Prostate gland (tissue), 2 donors: ENCODE data around the gene C5orf63.

Source experiments
- POLR2AphosphoS5 ChIP-seq: sonication (generic); formaldehyde crosslinking; IDR thresholded peaks from one replicate; pipeline ENCODE4 v1.6.1; 2017; ENCODE audit warnings: antibody characterized with exemption
- TF ChIP-seq, protein P1 (sequence below), 4 experiments: fragments of 200-600 bp in 2 of 4; fragments of 450-650 bp in 2 of 4; sonication (generic) in 2 of 4; IDR thresholded peaks; 1 replicate in 3 of 4; 2 replicates in 1 of 4; pipeline ENCODE4 v1.5.1; 2016 to 2019; ENCODE audit warnings: antibody characterized with exemption in 4 of 4, mild to moderate bottlenecking in 2 of 4, moderate library complexity in 2 of 4

DNA sequence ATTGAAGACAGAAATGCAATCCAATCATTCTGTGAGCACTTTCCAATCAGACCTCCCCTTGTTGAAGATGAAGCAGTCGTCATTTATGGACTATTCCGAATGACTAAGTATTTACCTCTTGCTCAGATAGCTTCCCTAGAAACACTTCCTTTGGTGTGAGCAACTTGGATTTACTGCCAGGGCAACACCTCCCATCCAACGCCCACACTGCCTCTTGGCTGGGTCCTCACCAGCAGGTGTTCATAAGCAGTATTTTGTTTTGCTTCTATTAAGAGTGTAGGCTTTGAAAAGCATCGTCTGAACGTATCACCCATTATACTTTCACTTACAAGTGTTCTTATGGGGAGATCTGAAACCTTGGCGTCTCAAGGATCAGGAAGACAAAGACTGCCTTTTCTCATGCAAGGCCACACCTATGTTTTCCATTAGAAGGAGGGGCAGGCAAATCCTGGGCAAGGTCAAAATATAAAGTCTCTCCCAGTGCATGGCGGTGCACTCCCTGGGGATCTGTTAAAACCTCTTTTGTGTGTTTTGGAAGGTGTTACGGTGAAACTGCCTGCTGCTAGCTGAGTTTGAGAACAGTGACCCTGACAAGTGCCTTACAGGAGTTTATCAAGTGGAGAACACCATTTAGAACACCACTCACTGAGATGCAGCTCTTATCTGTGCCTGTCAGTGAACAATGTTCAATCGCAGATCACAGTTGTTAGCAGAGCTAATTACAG, 32.3 kb downstream of the C5orf63 start:
- TF ChIP-seq, protein P1, sequence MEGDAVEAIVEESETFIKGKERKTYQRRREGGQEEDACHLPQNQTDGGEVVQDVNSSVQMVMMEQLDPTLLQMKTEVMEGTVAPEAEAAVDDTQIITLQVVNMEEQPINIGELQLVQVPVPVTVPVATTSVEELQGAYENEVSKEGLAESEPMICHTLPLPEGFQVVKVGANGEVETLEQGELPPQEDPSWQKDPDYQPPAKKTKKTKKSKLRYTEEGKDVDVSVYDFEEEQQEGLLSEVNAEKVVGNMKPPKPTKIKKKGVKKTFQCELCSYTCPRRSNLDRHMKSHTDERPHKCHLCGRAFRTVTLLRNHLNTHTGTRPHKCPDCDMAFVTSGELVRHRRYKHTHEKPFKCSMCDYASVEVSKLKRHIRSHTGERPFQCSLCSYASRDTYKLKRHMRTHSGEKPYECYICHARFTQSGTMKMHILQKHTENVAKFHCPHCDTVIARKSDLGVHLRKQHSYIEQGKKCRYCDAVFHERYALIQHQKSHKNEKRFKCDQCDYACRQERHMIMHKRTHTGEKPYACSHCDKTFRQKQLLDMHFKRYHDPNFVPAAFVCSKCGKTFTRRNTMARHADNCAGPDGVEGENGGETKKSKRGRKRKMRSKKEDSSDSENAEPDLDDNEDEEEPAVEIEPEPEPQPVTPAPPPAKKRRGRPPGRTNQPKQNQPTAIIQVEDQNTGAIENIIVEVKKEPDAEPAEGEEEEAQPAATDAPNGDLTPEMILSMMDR (IDR thresholded peaks at IDR 0.05): no peak
- no peak for TF ChIP-seq POLR2AphosphoS5
